ENCODE measurements around the gene CACNA1E.

Gene CACNA1E

GRCh38 chr1:181554465-181554864 lies 71.1 kb downstream of the CACNA1E start:
- no peak overlapping the region for H3K4me3 ChIP-seq (ENCODE audit: low read depth, low read length)
- no peak for TF ChIP-seq CTCF (IDR thresholded peaks at IDR 0.05; ENCODE audit: low read depth, low read length)

- TF ChIP-seq CTCF (IDR thresholded peaks at IDR 0.05; ENCODE audit: low read depth, low read length) = no peak
Measured at GRCh38 chr1:181556631-181557030, 73.3 kb downstream of the CACNA1E start.

GRCh38 chr1:181557313-181557712 lies 74.0 kb downstream of the CACNA1E start:
- no peak overlapping the region for H3K4me3 ChIP-seq (ENCODE audit: low read depth, low read length)
- no peak for TF ChIP-seq CTCF (IDR thresholded peaks at IDR 0.05; ENCODE audit: low read depth, low read length)

More at GRCh38 chr1:181556631-181557030, 73.3 kb downstream of the CACNA1E start:
- no peak overlapping the region for H3K4me3 ChIP-seq (ENCODE audit: low read depth, low read length)

- no peak overlapping the region for H3K4me3 ChIP-seq (ENCODE audit: low read depth, low read length)
- no peak for TF ChIP-seq CTCF (IDR thresholded peaks at IDR 0.05; ENCODE audit: low read depth, low read length)
Measured at GRCh38 chr1:181558416-181558815, 75.1 kb downstream of the CACNA1E start.

GRCh38 chr1:181559142-181559541 lies 75.8 kb downstream of the CACNA1E start:
- TF ChIP-seq CTCF (IDR thresholded peaks at IDR 0.05; ENCODE audit: low read depth, low read length) = no peak

GRCh38 chr1:181562395-181562794 lies 79.1 kb downstream of the CACNA1E start:
- H3K4me3 ChIP-seq (ENCODE audit: low read depth, low read length) = no peak overlapping the region
- no peak for TF ChIP-seq CTCF (IDR thresholded peaks at IDR 0.05; ENCODE audit: low read depth, low read length)

More at GRCh38 chr1:181559142-181559541, 75.8 kb downstream of the CACNA1E start:
- no peak overlapping the region for H3K4me3 ChIP-seq (ENCODE audit: low read depth, low read length)

- TF ChIP-seq CTCF (IDR thresholded peaks at IDR 0.05; ENCODE audit: low read depth, low read length) = no peak
- H3K4me3 ChIP-seq (ENCODE audit: low read depth, low read length) = no peak overlapping the region
Measured at GRCh38 chr1:181568736-181569135, 85.4 kb downstream of the CACNA1E start.

All from WI38 (cell line).